Right lung (tissue), 5 donors: Measurements from ENCODE around the gene PHACTR2. TPM values are rescaled to one million over a fixed set of nuclear protein-coding genes. Genes with fewer than 3 reads are reported as not detected.
A peak's percentile ranks its signal among the peaks of the same experiment; 100 is the strongest.
"Not testable (repeated sequence)": the region's sequence is repeated elsewhere in the genome, so short reads cannot be mapped to it uniquely, and the experiment has no call there.

ENCODE experiments used
- DNase-seq, 2 donors: peaks; one replicate each; pipeline ENCODE4 v3.0.0-alpha.2; 2013
- polyA plus RNA-seq, 5 donors: library from polyadenylated mRNA; unstranded; fragments of 120-200 nt; gene quantifications; one replicate each; pipeline versions ENCODE4 v1.2.1 to v1.2.3, GENCODE V29; 2013; ENCODE audit warnings: inconsistent platforms in 1 of 5, low replicate concordance in 1 of 5; ENCODE audit not compliant: insufficient read length in 5 of 5, insufficient read depth in 1 of 5

Gene PHACTR2
- polyA plus RNA-seq, 5 donors = 29.4 to 51.5 (median 46.5) TPM

GRCh38 chr6:143765422-143766184 is 87.8 kb downstream of the PHACTR2 start:
- DNase-seq = no peak

GRCh38 chr6:143766185-143766553 is 88.4 kb downstream of the PHACTR2 start:
- DNase-seq = no peak

DNA sequence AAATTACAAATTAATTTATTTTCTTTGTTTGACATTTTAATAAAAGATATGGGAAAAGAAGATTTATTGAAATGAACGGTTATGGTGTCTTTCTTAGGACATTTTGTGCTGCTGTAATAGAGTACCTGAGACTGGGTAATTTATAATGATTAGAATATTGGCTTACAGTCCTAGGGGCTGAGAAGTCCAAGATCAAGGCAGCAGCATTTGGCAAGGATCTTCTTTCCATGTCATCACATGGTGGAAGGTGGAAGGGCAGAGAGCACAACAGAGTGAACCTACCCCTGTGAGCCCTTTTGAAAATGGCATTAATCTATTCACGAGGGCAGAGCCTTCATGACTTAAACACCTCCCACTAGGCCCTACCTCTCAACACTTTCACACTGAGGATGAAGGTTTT is 89.7 kb downstream of the PHACTR2 start:
- no peak for DNase-seq

DNA sequence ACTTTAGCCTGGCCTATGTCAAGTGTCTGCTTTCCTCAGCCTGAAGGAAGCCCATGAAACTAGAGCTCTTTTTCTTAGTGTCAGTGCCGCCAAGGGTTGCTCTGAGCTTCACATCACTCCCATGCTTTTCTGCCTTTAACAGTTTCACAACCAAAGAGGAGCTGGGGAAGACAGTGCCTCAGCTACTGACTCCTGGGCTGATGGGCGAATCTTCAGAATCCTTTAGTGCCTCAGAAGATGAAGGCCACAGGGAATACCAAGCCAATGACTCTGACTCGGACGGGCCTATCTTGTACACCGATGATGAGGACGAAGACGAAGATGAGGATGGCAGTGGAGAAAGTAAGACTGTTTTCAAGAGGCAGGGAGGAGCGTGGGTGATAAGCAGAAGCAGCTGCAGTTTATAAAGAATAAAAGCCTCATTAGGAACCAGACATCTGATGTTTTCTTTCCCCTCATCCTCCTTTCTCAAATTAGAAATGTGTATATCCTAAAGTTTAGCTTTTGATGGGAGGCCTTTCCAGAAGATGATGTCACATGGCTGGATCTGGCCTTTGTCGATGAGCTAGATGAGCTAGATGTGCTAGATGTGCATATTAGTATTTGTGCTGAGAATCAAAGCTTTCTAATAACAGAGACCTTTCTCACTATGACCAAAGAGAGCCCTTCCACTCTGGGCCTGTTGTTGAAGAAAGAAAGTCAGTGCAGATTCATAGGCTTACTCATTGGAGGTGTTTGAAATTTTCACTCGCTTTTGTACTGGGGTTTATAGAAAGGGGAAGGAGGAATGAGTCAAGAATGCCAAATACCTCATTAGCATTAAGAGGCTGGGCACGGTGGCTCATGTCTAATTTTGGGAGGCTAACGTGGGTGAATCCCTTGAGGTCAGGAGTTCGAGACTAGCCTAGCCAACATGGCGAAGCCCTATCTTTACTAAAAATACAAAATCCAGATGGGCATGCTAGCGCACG is 94.6 kb downstream of the PHACTR2 start:
- no peak for DNase-seq

DNA sequence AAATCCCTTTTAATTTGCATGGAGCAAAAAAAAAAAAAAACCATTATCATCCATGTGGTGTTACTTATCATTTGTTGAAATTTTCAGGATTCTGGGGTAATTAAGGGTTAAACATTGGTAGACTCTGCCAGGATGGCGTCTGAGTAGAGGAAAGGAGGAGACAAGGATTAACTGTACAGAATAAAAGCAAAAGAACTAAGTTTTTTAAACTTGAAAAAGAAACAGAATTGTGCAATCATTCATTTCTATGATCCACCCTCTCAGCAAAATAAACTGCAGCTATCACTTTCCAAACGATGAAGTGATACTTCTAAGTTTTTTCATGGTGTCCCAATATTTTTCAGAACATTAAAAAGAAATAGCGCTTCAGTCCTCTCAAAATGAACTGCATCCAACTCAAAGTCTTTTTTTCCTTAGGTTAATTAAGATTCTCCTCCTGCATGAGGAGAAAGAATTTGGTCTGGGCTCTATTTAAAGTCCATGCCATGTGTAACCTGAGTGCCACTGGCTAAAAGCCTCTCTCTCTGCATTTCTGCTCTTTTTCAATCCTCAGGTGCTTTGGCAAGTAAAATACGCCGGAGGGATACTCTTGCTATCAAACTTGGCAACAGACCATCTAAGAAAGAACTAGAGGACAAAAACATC is 95.9 kb downstream of the PHACTR2 start:
- peak; percentile 41 to 57 for DNase-seq

GRCh38 chr6:143774347-143774746 is 96.6 kb downstream of the PHACTR2 start:
- peak in 1 of 2 donors; percentile 31 for DNase-seq

DNA sequence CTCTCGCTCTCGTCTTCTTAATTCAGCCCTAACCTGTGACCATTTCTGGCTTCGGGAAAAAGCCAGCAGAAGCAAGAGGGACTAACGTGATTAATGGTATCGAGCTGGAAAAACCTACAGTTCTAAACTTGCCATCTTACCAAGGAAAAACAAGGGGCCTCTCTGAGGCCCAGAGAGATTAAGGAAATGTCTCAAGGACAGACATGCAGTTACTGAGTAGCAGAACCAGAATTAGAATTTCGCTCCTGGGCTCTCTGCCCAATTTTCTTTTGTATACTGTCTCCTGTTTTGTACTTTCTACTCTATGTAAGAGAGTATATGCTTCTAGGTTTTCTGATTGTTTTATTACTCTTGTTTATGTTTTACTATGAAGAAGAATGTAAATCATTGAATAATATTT is 97.6 kb downstream of the PHACTR2 start:
- DNase-seq = no peak

GRCh38 chr6:143778926-143779325 is 101.2 kb downstream of the PHACTR2 start:
- DNase-seq = no peak

- no peak for DNase-seq
These were observed 104.7 kb downstream of the PHACTR2 start for GRCh38 chr6:143782481-143782880.

GRCh38 chr6:143783077-143783476 is 105.3 kb downstream of the PHACTR2 start:
- DNase-seq = no peak

DNA sequence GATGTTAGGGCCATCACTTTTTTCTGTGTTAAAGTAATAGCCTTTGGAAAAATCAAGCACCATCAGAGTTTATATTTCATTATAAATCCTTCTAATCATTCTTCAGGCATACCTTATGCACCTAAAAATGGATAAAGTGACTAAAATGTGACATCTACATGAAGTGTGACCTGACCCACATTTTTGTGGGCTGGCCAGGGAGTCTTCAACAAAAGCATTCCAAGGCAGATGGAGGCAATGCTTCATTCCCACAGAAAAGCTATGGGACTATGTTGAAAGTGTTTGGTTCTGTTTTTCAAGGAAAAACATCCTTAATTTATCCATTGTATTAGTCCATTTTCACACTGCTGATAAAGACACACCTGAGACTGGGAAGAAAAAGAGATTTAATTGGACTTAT is 106.6 kb downstream of the PHACTR2 start:
- no peak for DNase-seq

DNA sequence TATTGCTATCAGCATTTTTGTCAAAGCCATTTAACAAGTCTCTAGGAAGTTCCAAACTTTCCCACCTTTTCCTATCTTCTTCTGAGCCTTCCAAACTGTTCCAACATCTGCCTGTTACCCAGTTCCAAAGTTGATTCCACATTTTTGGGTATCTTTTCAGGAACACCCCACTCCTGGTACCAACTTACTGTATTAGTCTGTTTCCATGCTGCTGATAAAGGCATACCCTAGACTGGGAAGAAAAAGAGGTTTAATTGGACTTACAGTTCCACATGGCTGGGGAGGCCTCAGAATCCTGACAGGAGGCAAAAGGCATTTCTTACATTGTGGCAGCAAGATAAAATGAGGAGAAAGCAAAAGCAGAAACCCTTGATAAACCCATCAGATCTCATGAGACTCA is 108.6 kb downstream of the PHACTR2 start:
- not testable (repeated sequence) for DNase-seq

- no peak for DNase-seq
These were observed 114.9 kb downstream of the PHACTR2 start for GRCh38 chr6:143792402-143793279.

GRCh38 chr6:143793280-143793619 is 115.5 kb downstream of the PHACTR2 start:
- DNase-seq = no peak

- DNase-seq = not testable (repeated sequence)
These were observed 118.8 kb downstream of the PHACTR2 start for GRCh38 chr6:143796551-143796950.

DNA sequence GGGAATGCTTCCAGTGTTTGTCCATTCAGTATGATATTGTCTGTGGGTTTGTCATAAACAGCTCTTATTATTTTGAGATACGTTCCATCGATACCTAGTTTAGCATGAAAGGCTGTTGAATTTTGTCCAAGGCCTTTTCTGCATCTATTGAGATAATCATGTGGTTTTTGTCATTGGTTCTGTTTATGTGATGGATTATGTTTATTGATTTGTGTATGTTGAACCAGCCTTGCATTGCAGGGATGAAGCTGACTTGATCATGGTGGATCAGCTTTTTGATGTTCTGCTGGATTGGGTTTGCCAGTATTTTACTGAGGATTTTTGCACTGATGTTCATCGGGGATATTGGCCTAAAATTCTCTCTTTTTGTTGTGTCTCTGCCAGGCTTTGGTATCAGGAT is 120.7 kb downstream of the PHACTR2 start:
- not testable (repeated sequence) for DNase-seq

GRCh38 chr6:143802833-143803565 is 125.2 kb downstream of the PHACTR2 start:
- no peak for DNase-seq

DNA sequence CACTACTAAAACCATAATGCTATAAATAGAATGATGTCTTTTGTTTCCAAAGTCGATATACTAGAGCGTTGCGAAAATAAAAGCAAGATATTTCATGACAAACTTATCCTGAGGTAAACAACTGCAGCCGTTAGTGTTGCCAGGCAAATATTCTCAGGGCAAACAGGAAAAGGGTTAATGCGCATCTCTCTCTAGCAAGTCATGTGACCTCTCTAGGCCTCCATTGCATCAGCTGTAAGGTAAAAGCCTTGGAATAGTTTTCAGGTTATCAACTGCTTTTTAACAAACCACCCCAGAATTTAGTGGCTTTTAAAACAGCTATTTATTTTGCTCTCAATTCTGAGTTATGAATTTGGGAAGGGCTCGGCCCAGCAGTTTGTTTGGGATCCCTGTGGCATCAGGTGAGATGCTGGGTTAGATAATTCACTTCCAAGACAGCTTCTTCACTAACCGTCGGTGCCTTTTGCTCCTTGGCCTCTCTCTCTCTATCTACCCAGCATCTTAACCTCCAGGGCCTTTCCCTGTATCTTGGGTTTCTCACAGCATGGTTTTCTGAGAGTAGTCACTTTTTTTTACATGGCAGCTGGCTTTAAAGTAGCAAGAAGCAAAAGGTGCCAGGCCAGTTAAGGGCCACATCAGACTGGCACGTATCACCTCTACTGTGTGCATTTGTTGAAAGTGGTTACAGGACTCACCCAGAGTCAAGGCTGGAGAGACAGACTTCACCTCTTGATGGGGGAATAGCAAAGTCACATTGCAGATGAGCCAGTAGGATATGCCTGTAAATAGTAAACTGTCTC is 126.2 kb downstream of the PHACTR2 start:
- DNase-seq = no peak

GRCh38 chr6:143804835-143805239 is 127.1 kb downstream of the PHACTR2 start:
- no peak for DNase-seq
